Measurements from ENCODE around the gene SLC35G1. TPM values are rescaled to one million over a fixed set of nuclear protein-coding genes. Genes with fewer than 3 reads are reported as not detected.

The SLC35G1 gene
- total and polyA plus RNA-seq, 2 of the 8 experiments (the other 6 are each of a cell fraction or from before 2014, with no cell fraction given) = 6.2 to 6.4 TPM

DNA sequence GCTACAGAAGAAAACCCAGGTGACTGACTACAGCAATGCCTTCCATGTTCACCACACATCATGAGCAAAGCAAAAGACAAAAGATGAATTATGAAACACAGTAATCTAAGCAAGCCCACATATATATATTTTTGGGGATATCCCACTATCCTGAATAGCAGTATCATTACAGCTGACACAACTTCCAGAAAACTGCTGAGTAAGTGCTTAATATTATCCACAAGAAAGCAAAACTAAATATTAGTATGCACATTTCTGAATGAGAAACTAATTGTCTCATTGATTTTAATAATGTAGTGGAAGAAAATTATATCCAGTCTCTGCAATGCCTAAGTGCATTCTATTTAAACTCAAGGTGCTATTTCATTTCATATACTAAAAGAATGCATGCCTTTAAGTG, 14.5 kb upstream of the SLC35G1 start:
- Histone ChIP-seq H4K91ac (replicated peaks; ENCODE audit: insufficient read length, low read length) (no peak overlapping the region), H3K9ac (replicated peaks in 1 of 4; ENCODE audit: extremely low read depth in 1 of 4, low read depth in 3 of 4, low read length in 3 of 4) (no peak overlapping the region), H3K27ac (ENCODE audit: low read depth, low read length) (no peak overlapping the region), H3K36me3 (ENCODE audit: control insufficient read depth in 2 of 4, insufficient read depth in 4 of 4, low read length in 3 of 4) (no peaks in the 10 kb centered on the region), H2BK5ac (ENCODE audit: low read depth, low read length) (no peak overlapping the region), H3K4me2 (ENCODE audit: insufficient read depth in 1 of 2, low read depth in 2 of 2, low read length in 2 of 2) (no peak overlapping the region), H3K18ac (ENCODE audit: extremely low read depth, low read length) (no peak overlapping the region), H3K23me2 (ENCODE audit: low read depth, low read length) (no peaks in the 10 kb centered on the region), H2BK120ac (replicated peaks; ENCODE audit: low read depth, low read length) (no peak overlapping the region), H3K27me3 (replicated peaks in 1 of 4; ENCODE audit: control insufficient read depth in 3 of 4, extremely low read depth in 1 of 4, insufficient read depth in 3 of 4, low read length in 3 of 4) (peaks cover 0 to 2% (median 0%) of the 10 kb centered on the region in 4 experiments; a peak in 1 of 7 replicates), H3K56ac (replicated peaks; ENCODE audit: insufficient read length, low read depth, low read length) (no peak overlapping the region), H3K79me1 (ENCODE audit: low read depth, low read length) (no peaks in the 10 kb centered on the region), H3K9me3 (ENCODE audit: insufficient read depth in 2 of 2, low read depth in 1 of 2, low read length in 1 of 2) (no peaks in the 10 kb centered on the region), H3K79me2 (ENCODE audit: control insufficient read depth in 1 of 2, insufficient read depth in 2 of 2, low read length in 2 of 2) (no peaks in the 10 kb centered on the region), H2BK12ac (ENCODE audit: low read depth, low read length) (no peak overlapping the region), H3K4ac (replicated peaks; ENCODE audit: insufficient read length, low read depth, low read length) (no peak overlapping the region), H3K4me1 (replicated peaks in 1 of 4; ENCODE audit: control insufficient read depth in 3 of 4, insufficient read depth in 4 of 4, low read length in 3 of 4) (no peaks in the 10 kb centered on the region), H4K20me1 (replicated peaks in 1 of 2; ENCODE audit: control insufficient read depth in 1 of 2, insufficient read depth in 2 of 2, low read length in 2 of 2) (no peaks in the 10 kb centered on the region), H2BK20ac (ENCODE audit: low read length) (no peak overlapping the region), H3K4me3 (ENCODE audit: extremely low read depth in 1 of 4, insufficient read depth in 2 of 4, low read depth in 3 of 4, low read length in 4 of 4) (no peak overlapping the region), H4K5ac (ENCODE audit: insufficient read length, low read depth, low read length) (no peak overlapping the region), H2BK15ac (ENCODE audit: low read length) (no peak overlapping the region), H3K14ac (ENCODE audit: insufficient read length) (no peak overlapping the region), H2AK5ac (ENCODE audit: low read depth, low read length) (no peak overlapping the region), H3K23ac (ENCODE audit: insufficient read length) (no peak overlapping the region), H2AFZ (ENCODE audit: low read length) (no peak overlapping the region), H4K8ac (ENCODE audit: extremely low read depth, insufficient read depth, low read length) (no peak overlapping the region)
- ChIA-PET CTCF (ENCODE audit: partially characterized antibody) (no interaction called here), POLR2A (ENCODE audit: partially characterized antibody) (no interaction called here)
- no peak for DNase-seq (ENCODE audit: low read depth in 1 of 2, low spot score in 2 of 2)
- no peak for FAIRE-seq
- no peak for TF ChIP-seq TCF12 (IDR thresholded peaks at IDR 0.05; ENCODE audit: low read depth, low read length)
- no peak for TF ChIP-seq HDAC2 (IDR thresholded peaks at IDR 0.05; ENCODE audit: borderline replicate concordance in 1 of 2, low read depth in 2 of 2, low read length in 2 of 2)
- TF ChIP-seq, protein P1, sequence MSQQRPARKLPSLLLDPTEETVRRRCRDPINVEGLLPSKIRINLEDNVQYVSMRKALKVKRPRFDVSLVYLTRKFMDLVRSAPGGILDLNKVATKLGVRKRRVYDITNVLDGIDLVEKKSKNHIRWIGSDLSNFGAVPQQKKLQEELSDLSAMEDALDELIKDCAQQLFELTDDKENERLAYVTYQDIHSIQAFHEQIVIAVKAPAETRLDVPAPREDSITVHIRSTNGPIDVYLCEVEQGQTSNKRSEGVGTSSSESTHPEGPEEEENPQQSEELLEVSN (IDR thresholded peaks at IDR 0.05) = no peak

Measured in H1 (cell line).